ENCODE data around the gene GRIN2D.
A peak's percentile ranks its signal among the peaks of the same experiment; 100 is the strongest.

Gene GRIN2D

GRCh38 chr19:48393559-48394330 lies at the start of gene GRIN2D (continued):
- TF ChIP-seq ZNF341 (tag by site-specific recombination; IDR thresholded peaks at IDR 0.05; ENCODE audit: low read depth) (peak; percentile 78), KLF17 (tag by site-specific recombination; IDR thresholded peaks at IDR 0.05) (0 out of 2 replicates have a peak, but pooled peaks have one; percentile 4), ZNF626 (tag by site-specific recombination; IDR thresholded peaks at IDR 0.05) (no peak), PRDM2 (tag by site-specific recombination; IDR thresholded peaks at IDR 0.05; ENCODE audit: borderline replicate concordance) (no peak), ZNF335 (tag by site-specific recombination; conservative IDR thresholded peaks at IDR 0.05) (peak; percentile 76), ZIC2 (tag by site-specific recombination; IDR thresholded peaks at IDR 0.05) (peak; percentile 65), ZNF223 (tag by site-specific recombination; IDR thresholded peaks at IDR 0.05) (0 out of 2 replicates have a peak, but pooled peaks have one; percentile 50), ZNF398 (tag by site-specific recombination; IDR thresholded peaks at IDR 0.05) (peak; percentile 86), ZBTB21 (tag by site-specific recombination; IDR thresholded peaks at IDR 0.05) (no peak), KLF9 (tag by site-specific recombination; IDR thresholded peaks at IDR 0.05; ENCODE audit: low read depth) (peak; percentile 76; the same call in 1 of the 2 replicates), ZNF600 (tag by site-specific recombination; IDR thresholded peaks at IDR 0.05) (peak; percentile 77), ZFP37 (tag by site-specific recombination; IDR thresholded peaks at IDR 0.05) (0 out of 2 replicates have a peak, but pooled peaks have one; percentile 46)

GRCh38 chr19:48344892-48345291 lies 48.6 kb upstream of the GRIN2D start:
- H3K4me1 ChIP-seq (ENCODE audit: control insufficient read depth, insufficient read depth, low read length) = no peaks in the 10 kb centered on the region
- no peaks in the 10 kb centered on the region; a peak in 1 of 3 replicates for H3K36me3 ChIP-seq (ENCODE audit: control insufficient read depth in 2 of 2, insufficient read depth in 1 of 2, low read length in 2 of 2)
- H3K4me3 ChIP-seq (ENCODE audit: low read depth, low read length) = no peak overlapping the region
- H3K27ac ChIP-seq (ENCODE audit: extremely low read depth, low read depth, low read length) = no peak overlapping the region
- ChIA-PET CTCF (interaction anchor here (0.9 kb wide), 1 partner anchor 26 kb away, joined by 3 read pairs; no protein-coding TSS in a partner anchor), POLR2A (interaction anchor here (0.6 kb wide), 1 partner anchor 15 kb away, joined by 4 read pairs; no protein-coding TSS in a partner anchor)
- H3K9me3 ChIP-seq (ENCODE audit: control insufficient read depth, insufficient read depth, low read depth, low read length) = no peaks in the 10 kb centered on the region
- TF ChIP-seq SCRT1 (tag by site-specific recombination; IDR thresholded peaks at IDR 0.05; ENCODE audit: borderline replicate concordance) (no peak), ZBTB17 (tag by site-specific recombination; IDR thresholded peaks at IDR 0.05) (0 out of 2 replicates have a peak, but pooled peaks have one; percentile 24), ZFP69B (tag by site-specific recombination; IDR thresholded peaks at IDR 0.05) (no peak), ZNF280D (tag by site-specific recombination; IDR thresholded peaks at IDR 0.05) (no peak), ZNF266 (tag by site-specific recombination; IDR thresholded peaks at IDR 0.05; ENCODE audit: low read depth) (no peak), KLF7 (tag by site-specific recombination; IDR thresholded peaks at IDR 0.05; ENCODE audit: borderline replicate concordance) (no peak), ZNF48 (tag by site-specific recombination; IDR thresholded peaks at IDR 0.05) (no peak), ZNF398 (tag by site-specific recombination; IDR thresholded peaks at IDR 0.05) (no peak), ZFP37 (tag by site-specific recombination; IDR thresholded peaks at IDR 0.05) (no peak), ZNF830 (tag by site-specific recombination; IDR thresholded peaks at IDR 0.05; ENCODE audit: low read depth) (no peak), OSR2 (tag by site-specific recombination; IDR thresholded peaks at IDR 0.05) (no peak)
